Liver (tissue), 3 donors: ENCODE measurements around the gene RESP18.

ENCODE experiments used
- GABPA ChIP-seq, 2 donors: IDR thresholded peaks in 1 of 2; conservative IDR thresholded peaks in 1 of 2; 2 replicates each; pipeline ENCODE4 v1.6.1; 2016; ENCODE audit warnings: antibody characterized with exemption in 2 of 2, mild to moderate bottlenecking in 1 of 2, moderate library complexity in 1 of 2
- HNF4A ChIP-seq, 2 donors: conservative IDR thresholded peaks; 2 replicates each; pipeline ENCODE4 v1.6.1; 2016; ENCODE audit warnings: antibody characterized with exemption in 2 of 2, mild to moderate bottlenecking in 2 of 2
- JUND ChIP-seq, 2 donors: IDR thresholded peaks; 2 replicates each; pipeline ENCODE4 v1.6.1; 2016; ENCODE audit warnings: antibody characterized with exemption in 2 of 2
- RAD21 ChIP-seq, 2 donors: IDR thresholded peaks; 2 replicates each; pipeline ENCODE4 v1.6.1; 2016; ENCODE audit warnings: antibody characterized with exemption in 2 of 2, mild to moderate bottlenecking in 2 of 2
- REST ChIP-seq: IDR thresholded peaks from 2 replicates; pipeline ENCODE4 v1.6.1; 2016; ENCODE audit warnings: antibody characterized with exemption, mild to moderate bottlenecking
- SP1 ChIP-seq: IDR thresholded peaks from 2 replicates; pipeline ENCODE4 v1.6.1; 2018; ENCODE audit warnings: antibody characterized with exemption, mild to moderate bottlenecking
- TAF1 ChIP-seq: conservative IDR thresholded peaks from 2 replicates; pipeline ENCODE4 v1.6.1; 2016; ENCODE audit warnings: antibody characterized with exemption, mild to moderate bottlenecking
- YY1 ChIP-seq: IDR thresholded peaks from 2 replicates; pipeline ENCODE4 v1.6.1; 2016; ENCODE audit warnings: antibody characterized with exemption, mild to moderate bottlenecking
- TF ChIP-seq, protein P1 (sequence below): fragments of 150-350 bp; IDR thresholded peaks from 2 replicates; pipeline ENCODE4 v1.5.1; 2017; ENCODE audit warnings: improper control_type of control experiment, low read depth, low read length; ENCODE audit not compliant: missing input control
- TF ChIP-seq, protein P2 (sequence below): IDR thresholded peaks from 2 replicates; pipeline ENCODE4 v1.6.1; 2016; ENCODE audit warnings: antibody characterized with exemption
- donor health status: healthy.
- donor health status: healthy.

DNA sequence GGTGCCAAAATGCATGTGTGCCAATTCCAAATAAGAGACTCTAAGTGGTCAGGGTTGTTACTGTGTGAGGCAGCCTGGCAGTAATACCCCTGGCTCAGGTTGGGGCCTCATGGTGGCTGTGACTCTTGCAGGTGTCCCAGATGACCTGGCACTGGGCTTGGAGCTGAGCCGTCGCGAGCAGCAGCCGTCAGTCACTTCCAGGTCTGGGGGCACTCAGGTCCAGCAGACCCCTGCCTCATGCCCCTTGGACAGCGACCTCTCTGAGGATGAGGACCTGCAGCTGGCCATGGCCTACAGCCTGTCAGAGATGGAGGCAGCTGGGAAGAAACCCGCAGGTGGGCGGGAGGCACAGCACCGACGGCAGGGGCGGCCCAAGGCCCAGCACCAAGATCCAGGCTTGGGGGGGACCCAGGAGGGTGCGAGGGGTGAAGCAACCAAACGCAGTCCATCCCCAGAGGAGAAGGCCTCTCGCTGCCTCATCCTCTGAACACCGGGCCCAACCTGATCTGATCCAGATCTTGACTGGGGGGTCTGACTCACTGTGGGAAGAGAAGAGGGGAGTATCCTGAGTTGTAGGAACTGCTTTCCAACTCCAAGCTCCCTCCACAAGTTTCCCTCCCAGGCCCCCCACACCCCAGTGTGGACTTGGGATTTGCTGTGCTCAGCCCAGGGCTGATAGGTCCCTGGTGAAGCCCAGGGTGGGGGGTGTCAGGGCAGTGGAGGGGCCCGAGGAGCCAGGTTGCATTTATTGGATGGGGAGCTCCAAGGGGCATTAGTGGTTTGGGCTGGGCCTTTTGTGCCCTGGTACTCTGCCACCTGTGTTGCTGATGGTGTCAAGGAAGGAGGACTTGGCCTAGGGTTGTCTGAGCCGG is 47.8 kb downstream of the RESP18 start:
- TF ChIP-seq, protein P1, sequence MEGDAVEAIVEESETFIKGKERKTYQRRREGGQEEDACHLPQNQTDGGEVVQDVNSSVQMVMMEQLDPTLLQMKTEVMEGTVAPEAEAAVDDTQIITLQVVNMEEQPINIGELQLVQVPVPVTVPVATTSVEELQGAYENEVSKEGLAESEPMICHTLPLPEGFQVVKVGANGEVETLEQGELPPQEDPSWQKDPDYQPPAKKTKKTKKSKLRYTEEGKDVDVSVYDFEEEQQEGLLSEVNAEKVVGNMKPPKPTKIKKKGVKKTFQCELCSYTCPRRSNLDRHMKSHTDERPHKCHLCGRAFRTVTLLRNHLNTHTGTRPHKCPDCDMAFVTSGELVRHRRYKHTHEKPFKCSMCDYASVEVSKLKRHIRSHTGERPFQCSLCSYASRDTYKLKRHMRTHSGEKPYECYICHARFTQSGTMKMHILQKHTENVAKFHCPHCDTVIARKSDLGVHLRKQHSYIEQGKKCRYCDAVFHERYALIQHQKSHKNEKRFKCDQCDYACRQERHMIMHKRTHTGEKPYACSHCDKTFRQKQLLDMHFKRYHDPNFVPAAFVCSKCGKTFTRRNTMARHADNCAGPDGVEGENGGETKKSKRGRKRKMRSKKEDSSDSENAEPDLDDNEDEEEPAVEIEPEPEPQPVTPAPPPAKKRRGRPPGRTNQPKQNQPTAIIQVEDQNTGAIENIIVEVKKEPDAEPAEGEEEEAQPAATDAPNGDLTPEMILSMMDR = no peak
- no peak for TF ChIP-seq RAD21 (IDR thresholded peaks at IDR 0.05)
- TF ChIP-seq TAF1 = no peak
- TF ChIP-seq HNF4A (conservative IDR thresholded peaks at IDR 0.05) = no peak
- no peak for TF ChIP-seq GABPA (IDR thresholded peaks at IDR 0.05 in 1 of 2, conservative IDR thresholded peaks at IDR 0.05 in 1 of 2)
- no peak for TF ChIP-seq JUND (IDR thresholded peaks at IDR 0.05)
- TF ChIP-seq SP1 = no peak
- no peak for TF ChIP-seq YY1
- TF ChIP-seq, protein P2, sequence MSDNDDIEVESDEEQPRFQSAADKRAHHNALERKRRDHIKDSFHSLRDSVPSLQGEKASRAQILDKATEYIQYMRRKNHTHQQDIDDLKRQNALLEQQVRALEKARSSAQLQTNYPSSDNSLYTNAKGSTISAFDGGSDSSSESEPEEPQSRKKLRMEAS = no peak
- TF ChIP-seq REST = no peak
